Transverse colon (tissue), 4 donors: ENCODE data around the gene PLXND1.

ENCODE experiments used
- EP300 ChIP-seq: sonication (generic); formaldehyde crosslinking; IDR thresholded peaks from one replicate; pipeline ENCODE4 v1.6.1; 2017; ENCODE audit warnings: antibody characterized with exemption, low read depth
- POLR2A ChIP-seq: fragments of 450-650 bp; IDR thresholded peaks from one replicate; pipeline ENCODE4 v1.6.1; 2016; ENCODE audit warnings: antibody characterized with exemption, mild to moderate bottlenecking, moderate library complexity
- POLR2AphosphoS5 ChIP-seq, 3 donors: sonication (generic); formaldehyde crosslinking; IDR thresholded peaks; one replicate each; pipeline ENCODE4 v1.6.1; 2016; ENCODE audit warnings: antibody characterized with exemption in 3 of 3
- TF ChIP-seq, protein P1 (sequence below), 5 experiments: fragments of 200-600 bp in 3 of 5; fragments of 450-650 bp in 2 of 5; sonication (generic) in 3 of 5; IDR thresholded peaks; 1 replicate in 2 of 5; 2 replicates in 3 of 5; pipeline ENCODE4 v1.5.1; 2016 to 2017; ENCODE audit warnings: antibody characterized with exemption in 5 of 5, inconsistent platforms in 3 of 5, mild to moderate bottlenecking in 2 of 5, moderate library complexity in 1 of 5

DNA sequence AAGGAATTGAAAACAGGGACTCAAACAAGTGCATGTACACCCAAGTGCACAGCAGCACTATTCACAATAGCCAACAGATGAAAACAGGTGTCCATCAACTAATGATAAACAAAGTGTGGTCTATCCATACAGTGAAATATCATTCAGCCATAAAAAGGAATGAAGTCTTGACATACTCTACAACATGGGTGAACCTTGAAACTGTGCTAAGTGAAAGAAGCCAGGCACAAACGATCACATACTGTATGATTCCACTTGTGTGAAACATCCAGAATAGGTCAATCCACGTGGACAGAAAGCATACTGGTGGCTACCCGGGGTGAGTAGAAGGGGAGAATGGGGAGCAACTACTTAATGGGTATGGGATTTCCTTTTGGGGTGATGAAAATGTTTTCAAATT is 29.6 kb upstream of the PLXND1 start:
- TF ChIP-seq, protein P1, sequence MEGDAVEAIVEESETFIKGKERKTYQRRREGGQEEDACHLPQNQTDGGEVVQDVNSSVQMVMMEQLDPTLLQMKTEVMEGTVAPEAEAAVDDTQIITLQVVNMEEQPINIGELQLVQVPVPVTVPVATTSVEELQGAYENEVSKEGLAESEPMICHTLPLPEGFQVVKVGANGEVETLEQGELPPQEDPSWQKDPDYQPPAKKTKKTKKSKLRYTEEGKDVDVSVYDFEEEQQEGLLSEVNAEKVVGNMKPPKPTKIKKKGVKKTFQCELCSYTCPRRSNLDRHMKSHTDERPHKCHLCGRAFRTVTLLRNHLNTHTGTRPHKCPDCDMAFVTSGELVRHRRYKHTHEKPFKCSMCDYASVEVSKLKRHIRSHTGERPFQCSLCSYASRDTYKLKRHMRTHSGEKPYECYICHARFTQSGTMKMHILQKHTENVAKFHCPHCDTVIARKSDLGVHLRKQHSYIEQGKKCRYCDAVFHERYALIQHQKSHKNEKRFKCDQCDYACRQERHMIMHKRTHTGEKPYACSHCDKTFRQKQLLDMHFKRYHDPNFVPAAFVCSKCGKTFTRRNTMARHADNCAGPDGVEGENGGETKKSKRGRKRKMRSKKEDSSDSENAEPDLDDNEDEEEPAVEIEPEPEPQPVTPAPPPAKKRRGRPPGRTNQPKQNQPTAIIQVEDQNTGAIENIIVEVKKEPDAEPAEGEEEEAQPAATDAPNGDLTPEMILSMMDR (IDR thresholded peaks at IDR 0.05), result no peak
- no peak for TF ChIP-seq POLR2A
- no peak for TF ChIP-seq POLR2AphosphoS5 (IDR thresholded peaks at IDR 0.05)
- TF ChIP-seq EP300, result no peak
